ENCODE results near the gene TEX11.

GRCh38 chrX:70672326-70672725 is 236.2 kb downstream of the TEX11 start:
- TF ChIP-seq, protein P1, sequence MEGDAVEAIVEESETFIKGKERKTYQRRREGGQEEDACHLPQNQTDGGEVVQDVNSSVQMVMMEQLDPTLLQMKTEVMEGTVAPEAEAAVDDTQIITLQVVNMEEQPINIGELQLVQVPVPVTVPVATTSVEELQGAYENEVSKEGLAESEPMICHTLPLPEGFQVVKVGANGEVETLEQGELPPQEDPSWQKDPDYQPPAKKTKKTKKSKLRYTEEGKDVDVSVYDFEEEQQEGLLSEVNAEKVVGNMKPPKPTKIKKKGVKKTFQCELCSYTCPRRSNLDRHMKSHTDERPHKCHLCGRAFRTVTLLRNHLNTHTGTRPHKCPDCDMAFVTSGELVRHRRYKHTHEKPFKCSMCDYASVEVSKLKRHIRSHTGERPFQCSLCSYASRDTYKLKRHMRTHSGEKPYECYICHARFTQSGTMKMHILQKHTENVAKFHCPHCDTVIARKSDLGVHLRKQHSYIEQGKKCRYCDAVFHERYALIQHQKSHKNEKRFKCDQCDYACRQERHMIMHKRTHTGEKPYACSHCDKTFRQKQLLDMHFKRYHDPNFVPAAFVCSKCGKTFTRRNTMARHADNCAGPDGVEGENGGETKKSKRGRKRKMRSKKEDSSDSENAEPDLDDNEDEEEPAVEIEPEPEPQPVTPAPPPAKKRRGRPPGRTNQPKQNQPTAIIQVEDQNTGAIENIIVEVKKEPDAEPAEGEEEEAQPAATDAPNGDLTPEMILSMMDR (conservative IDR thresholded peaks at IDR 0.05; ENCODE audit: low read depth in 2 of 2) = no peak
- no peak for TF ChIP-seq EZH2 (IDR thresholded peaks at IDR 0.05; ENCODE audit: low read depth, unreplicated experiment)
- TF ChIP-seq REST (IDR thresholded peaks at IDR 0.05; ENCODE audit: unreplicated experiment) = no peak
- no peak for TF ChIP-seq POLR2AphosphoS5 (IDR thresholded peaks at IDR 0.05; ENCODE audit: low read depth)
- no peak for TF ChIP-seq ZNF331 (CRISPR knock-in tag; IDR thresholded peaks at IDR 0.05; ENCODE audit: low read depth)
- no peak for TF ChIP-seq CREB1 (CRISPR knock-in tag; IDR thresholded peaks at IDR 0.05; ENCODE audit: low read depth)
- TF ChIP-seq JUNB (IDR thresholded peaks at IDR 0.05; ENCODE audit: unreplicated experiment) = no peak
- no peak for TF ChIP-seq STAT1 (IDR thresholded peaks at IDR 0.05; ENCODE audit: unreplicated experiment)
